ENCODE data around the gene TXNDC15. TPM values are rescaled to one million over a fixed set of nuclear protein-coding genes. Genes with fewer than 3 reads are reported as not detected.

TXNDC15 gene
- total and polyA plus RNA-seq, 2 of the 13 experiments (the other 11 are each of a cell fraction or from before 2014, with no cell fraction given), result 22.2 to 49.9 TPM

GRCh38 chr5:134874831-134875655, 872 bp downstream of the TXNDC15 start (continued):
- TF ChIP-seq FOSL2 (CRISPR knock-in tag; IDR thresholded peaks at IDR 0.05) (peak; percentile 80), HOXA7 (CRISPR knock-in tag; IDR thresholded peaks at IDR 0.05) (no peak), GRHL1 (CRISPR knock-in tag; conservative IDR thresholded peaks at IDR 0.05) (no peak), ZNF770 (CRISPR knock-in tag; IDR thresholded peaks at IDR 0.05) (no peak), SSRP1 (CRISPR knock-in tag; IDR thresholded peaks at IDR 0.05) (no peak), TBX3 (IDR thresholded peaks at IDR 0.05; ENCODE audit: borderline replicate concordance) (no peak), MIXL1 (CRISPR knock-in tag; IDR thresholded peaks at IDR 0.05) (no peak), IKZF5 (CRISPR knock-in tag; IDR thresholded peaks at IDR 0.05) (no peak), ZEB1 (IDR thresholded peaks at IDR 0.05; ENCODE audit: insufficient replicate concordance, low read depth) (no peak), ZBTB26 (CRISPR knock-in tag; IDR thresholded peaks at IDR 0.05; ENCODE audit: borderline replicate concordance) (no peak), ZNF280B (CRISPR knock-in tag; IDR thresholded peaks at IDR 0.05; ENCODE audit: borderline replicate concordance) (no peak), ZNF329 (CRISPR knock-in tag; IDR thresholded peaks at IDR 0.05; ENCODE audit: low read depth) (no peak), ZNF878 (CRISPR knock-in tag; IDR thresholded peaks at IDR 0.05) (no peak), HOXA5 (CRISPR knock-in tag; IDR thresholded peaks at IDR 0.05) (no peak), ZBTB49 (CRISPR knock-in tag; IDR thresholded peaks at IDR 0.05; ENCODE audit: borderline replicate concordance) (no peak), ZNF589 (CRISPR knock-in tag; conservative IDR thresholded peaks at IDR 0.05) (0 out of 2 replicates have a peak, but pooled peaks have one; percentile 2), ATAD3A (CRISPR knock-in tag; IDR thresholded peaks at IDR 0.05) (no peak)

Measured in HepG2 (cell line).